Uterine smooth muscle cell (primary cell): ENCODE data around the gene SLC26A11. TPM values are rescaled to one million over a fixed set of nuclear protein-coding genes. Genes with fewer than 3 reads are reported as not detected.

Source experiments
- total RNA-seq: library from RNA; depleted of rRNA; stranded (reverse); fragments of >200 nt; gene quantifications from 2 replicates; pipeline ENCODE4 v1.2.3, GENCODE V29; 2014

SLC26A11 gene
- total RNA-seq = 7.0 and 13.5 TPM in 2 replicates

GRCh38 chr17:80220054-80220735 is at the start of gene SLC26A11, which contains the start of gene SGSH:
TSS of gene SLC26A11 (plus strand) at chr17:80220427. CDS start at chr17:80221561, 1,134 bp downstream.
TSS of gene SGSH (minus strand) at chr17:80220333. CDS start at chr17:80220313, 20 bp downstream.

DNA sequence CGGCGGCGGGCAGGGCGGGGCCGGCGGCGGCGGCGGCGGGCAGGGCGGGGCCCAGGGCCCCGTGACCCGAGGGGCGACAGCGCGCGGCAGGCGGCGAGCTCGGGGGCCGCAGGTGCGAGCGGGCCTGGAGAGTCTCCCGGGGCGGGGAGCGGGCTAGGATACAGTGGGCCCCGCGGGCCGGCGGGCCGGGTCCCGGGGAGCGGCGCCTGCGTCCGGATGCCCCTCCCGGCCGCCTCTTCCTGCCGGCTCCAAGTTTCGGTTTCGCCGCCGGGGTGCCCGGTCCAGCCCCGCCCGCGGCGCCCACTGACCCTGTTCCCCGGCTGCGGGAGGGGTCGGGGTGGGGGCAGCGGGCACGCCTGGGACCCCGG is 40.5 kb downstream of the SLC26A11 start, which contains the start of gene RNF213:
Gene RNF213 (plus strand): TSS at position 62 of the 368 bp plus-strand sequence. CDS start 2,830 bp downstream, outside the sequence.

Other genes starting within 250 kb of the SLC26A11 start
- gene TBC1D16, start 184.6 kb upstream of the SLC26A11 start, total RNA-seq = 23.8 and 47.5 TPM in 2 replicates
- gene CCDC40, start 183.8 kb upstream of the SLC26A11 start, total RNA-seq = 1.7 and 2.0 TPM in 2 replicates
- gene GAA, start 118.8 kb upstream of the SLC26A11 start, total RNA-seq = 13.6 and 31.0 TPM in 2 replicates
- gene EIF4A3, start 73.3 kb upstream of the SLC26A11 start, total RNA-seq = 134 and 150 TPM in 2 replicates
- gene CARD14, start 50.4 kb upstream of the SLC26A11 start, total RNA-seq = under 0.01 TPM in 2 replicates
- gene SGSH, start 94 bp upstream of the SLC26A11 start, total RNA-seq = 11.5 and 12.1 TPM in 2 replicates
- 98.4 and 149 TPM in 2 replicates for gene RNF213, start 40.4 kb downstream of the SLC26A11 start, total RNA-seq
- 23.5 and 27.0 TPM in 2 replicates for gene ENDOV, start 194.7 kb downstream of the SLC26A11 start, total RNA-seq